SK-N-SH (cell line): Measurements from ENCODE around the gene ENTPD6. TPM values are rescaled to one million over a fixed set of nuclear protein-coding genes. Genes with fewer than 3 reads are reported as not detected.

ENCODE experiments used
- CTCF ChIA-PET: fragments of 300-600, 350-600 bp; formaldehyde crosslinking; extraction: SDS; loops from one replicate; lab custom pipeline; 2021; lab: Yijun Ruan, JAX
- POLR2A ChIA-PET: fragments of 350-600 bp; sonication (Branson Sonifier 250); formaldehyde crosslinking; extraction: SDS; loops from one replicate; lab custom pipeline; 2020; ENCODE audit warnings: antibody characterized with exemption, inconsistent platforms; lab: Yijun Ruan, JAX
- DNase-seq: peaks from one replicate; pipeline ENCODE4 v3.0.0; 2012
- H2AFZ ChIP-seq: fragments of 200-600 bp; sonication (generic); 2 replicates; pipeline ENCODE4 v1.8.1; 2016; ENCODE audit warnings: antibody characterized with exemption, mild to moderate bottlenecking, low read depth
- H3F3A ChIP-seq: fragments of 200-600 bp; sonication (generic); replicated peaks from 2 replicates; pipeline ENCODE3; 2016; ENCODE audit warnings: antibody characterized with exemption, mild to moderate bottlenecking; ENCODE audit not compliant: insufficient read depth
- H3K27ac ChIP-seq, 2 experiments: fragments of 200-500 bp in 1 of 2; fragments of 200-600 bp in 1 of 2; sonication (Bioruptor generic) in 1 of 2; sonication (generic), shearing (Covaris generic) in 1 of 2; 2 replicates each; pipeline versions ENCODE4 v1.5.1 to v1.6.1; 2014 to 2016; ENCODE audit warnings: low read depth in 2 of 2, inconsistent platforms in 1 of 2, low read length in 1 of 2, mild to moderate bottlenecking in 1 of 2, mixed read lengths in 1 of 2
- H3K27me3 ChIP-seq: fragments of 200-600 bp; sonication (generic), shearing (Covaris generic); 2 replicates; pipeline ENCODE4 v1.6.1; 2016; ENCODE audit warnings: mixed run types; ENCODE audit not compliant: insufficient read depth
- H3K36me3 ChIP-seq, 2 experiments: fragments of 200-500 bp in 1 of 2; fragments of 200-600 bp in 1 of 2; sonication (Bioruptor generic) in 1 of 2; sonication (generic) in 1 of 2; replicated peaks in 1 of 2; 2 replicates each; pipeline versions ENCODE3 to v1.5.1; 2014 to 2016; ENCODE audit warnings: low read length in 1 of 2, mild to moderate bottlenecking in 1 of 2; ENCODE audit not compliant: insufficient read depth in 2 of 2, control insufficient read depth in 1 of 2
- H3K4me1 ChIP-seq, 2 experiments: fragments of 200-500 bp in 1 of 2; fragments of 200-600 bp in 1 of 2; sonication (Bioruptor generic) in 1 of 2; sonication (generic), shearing (Covaris generic) in 1 of 2; 2 replicates each; pipeline versions ENCODE4 v1.5.1 to v1.6.1; 2014 to 2016; ENCODE audit warnings: low read depth in 1 of 2, low read length in 1 of 2, mixed run types in 1 of 2; ENCODE audit not compliant: insufficient read depth in 2 of 2, control insufficient read depth in 1 of 2
- H3K4me2 ChIP-seq: fragments of 200-600 bp; sonication (generic), shearing (Covaris generic); 2 replicates; pipeline ENCODE4 v1.6.1; 2017; ENCODE audit warnings: mixed run types
- H3K4me3 ChIP-seq, 2 experiments: fragments of 200-500 bp in 1 of 2; fragments of 200-600 bp in 1 of 2; sonication (Bioruptor generic) in 1 of 2; sonication (generic), shearing (Covaris generic) in 1 of 2; 2 replicates each; pipeline versions ENCODE4 v1.5.1 to v1.8.1; 2014 to 2016; ENCODE audit warnings: low read depth in 2 of 2, inconsistent platforms in 1 of 2, low read length in 1 of 2, mild to moderate bottlenecking in 1 of 2, mixed read lengths in 1 of 2, moderate library complexity in 1 of 2
- H3K79me2 ChIP-seq: fragments of 200-600 bp; sonication (generic); 2 replicates; pipeline ENCODE4 v1.8.1; 2017; ENCODE audit warnings: mild to moderate bottlenecking; ENCODE audit not compliant: insufficient read depth
- H3K9ac ChIP-seq: fragments of 200-600 bp; sonication (generic); 2 replicates; pipeline ENCODE4 v1.6.1; 2017; ENCODE audit warnings: mixed run types
- H3K9me2 ChIP-seq: fragments of 200-600 bp; sonication (generic); 2 replicates; pipeline ENCODE4 v1.6.1; 2017; ENCODE audit warnings: mixed run types
- H3K9me3 ChIP-seq: fragments of 200-600 bp; sonication (generic); 2 replicates; pipeline ENCODE4 v1.6.1; 2017; ENCODE audit warnings: mixed run types, mild to moderate bottlenecking, moderate library complexity
- H4K20me1 ChIP-seq: fragments of 200-600 bp; sonication (generic); 2 replicates; pipeline ENCODE4 v1.6.1; 2017; ENCODE audit warnings: mild to moderate bottlenecking, mixed run types; ENCODE audit not compliant: insufficient read depth
- ELF1 ChIP-seq: IDR thresholded peaks from 2 replicates; pipeline ENCODE4 v1.4.0; 2012
- FOXJ3 ChIP-seq: sonication (generic); formaldehyde crosslinking; IDR thresholded peaks from 2 replicates; pipeline ENCODE4 v1.5.1; 2020; ENCODE audit warnings: mild to moderate bottlenecking, missing genetic modification reagents
- FOXM1 ChIP-seq: IDR thresholded peaks from 2 replicates; pipeline ENCODE4 v1.4.0; 2012; ENCODE audit warnings: low read depth, mild to moderate bottlenecking
- GATA2 ChIP-seq: sonication (generic); formaldehyde crosslinking; IDR thresholded peaks from 2 replicates; pipeline ENCODE4 v1.5.0; 2020; ENCODE audit warnings: mild to moderate bottlenecking, missing genetic modification reagents
- RAD21 ChIP-seq: IDR thresholded peaks from 2 replicates; pipeline ENCODE4 v1.6.1; 2012; ENCODE audit warnings: mild to moderate bottlenecking, low read length
- REST ChIP-seq: IDR thresholded peaks from 2 replicates; pipeline ENCODE4 v1.6.1; 2012; ENCODE audit warnings: mild to moderate bottlenecking, low read depth, low read length, moderate library complexity
- SIN3A ChIP-seq: IDR thresholded peaks from 2 replicates; pipeline ENCODE4 v1.6.1; 2012; ENCODE audit warnings: low read depth, mild to moderate bottlenecking, low read length, moderate library complexity, borderline replicate concordance
- TCF12 ChIP-seq: IDR thresholded peaks from 2 replicates; pipeline ENCODE4 v1.4.0; 2012
- ZBTB33 ChIP-seq: IDR thresholded peaks from 2 replicates; pipeline ENCODE4 v1.4.0; 2012; ENCODE audit warnings: low read depth, borderline replicate concordance
- WGBS: methylation state at CpG from one replicate; pipeline ENCODE4 v1.1.6; 2017; ENCODE audit warnings: low lambda C conversion rate; 5-methylcytosine and 5-hydroxymethylcytosine counted together
- polyA plus RNA-seq, 3 experiments: library from polyadenylated mRNA; depleted of rRNA; stranded (reverse); fragments of >200 nt; gene quantifications; 2 replicates each; pipeline ENCODE4 v1.2.3, GENCODE V29; 2012

The ENTPD6 gene
- polyA plus RNA-seq, 1 of the 3 experiments (the other 2 are of a cell fraction), result 76.1 TPM

- TF ChIP-seq REST, result no peak
These were observed 48.0 kb downstream of the ENTPD6 start (continued) for GRCh38 chr20:25243416-25243979.

- no peak for DNase-seq
- Histone ChIP-seq H3K4me1 (peaks cover under 1 to 27% of the 10 kb centered on the region in 2 experiments; a peak in 3 of 4 replicates), H3K36me3 (peaks cover 0 to 4% of the 10 kb centered on the region in 2 experiments), H4K20me1 (peaks cover 8% of the 10 kb centered on the region), H3K9ac (no peak overlapping the region), H3K79me2 (peaks cover 16% of the 10 kb centered on the region), H3K4me2 (no peak overlapping the region), H3K4me3 (no peak overlapping the region), H3K9me3 (no peaks in the 10 kb centered on the region), H3K9me2 (no peaks in the 10 kb centered on the region), H3K27me3 (no peaks in the 10 kb centered on the region), H3F3A (peaks cover 14% of the 10 kb centered on the region), H3K27ac (no peak overlapping the region), H2AFZ (no peak overlapping the region)
- ChIA-PET CTCF (no interaction called here), POLR2A (no interaction called here)
- no peak for TF ChIP-seq FOXJ3 (CRISPR knock-in tag)
- TF ChIP-seq SIN3A, result no peak
- TF ChIP-seq ELF1, result no peak
- no peak for TF ChIP-seq FOXM1
- TF ChIP-seq GATA2 (CRISPR knock-in tag), result no peak
- no peak for TF ChIP-seq TCF12
- TF ChIP-seq RAD21, result no peak
- no peak for TF ChIP-seq REST
- no peak for TF ChIP-seq ZBTB33
- 92% methylated on average over 5 of the region's 5 CpGs for WGBS
These were observed 49.5 kb downstream of the ENTPD6 start for GRCh38 chr20:25244976-25245375.
